ENCODE measurements around the gene IRF9. TPM values are rescaled to one million over a fixed set of nuclear protein-coding genes. Genes with fewer than 3 reads are reported as not detected.
A peak's percentile ranks its signal among the peaks of the same experiment; 100 is the strongest.

Gene IRF9
- total and polyA plus RNA-seq, 2 of the 13 experiments (the other 11 are each of a cell fraction or from before 2014, with no cell fraction given): 14.9 to 49.7 TPM

GRCh38 chr14:24160850-24161804 lies at the start of gene IRF9 (continued):
- TF ChIP-seq CHD2 (IDR thresholded peaks at IDR 0.05; ENCODE audit: low read depth, low read length) (no peak; the same call in 1 of the 2 replicates), KLF15 (CRISPR knock-in tag; IDR thresholded peaks at IDR 0.05; ENCODE audit: borderline replicate concordance) (peak; percentile 76; the same call in 1 of the 2 replicates), ZKSCAN8 (CRISPR knock-in tag; IDR thresholded peaks at IDR 0.05; ENCODE audit: borderline replicate concordance) (peak; percentile 99), SPEN (CRISPR knock-in tag; IDR thresholded peaks at IDR 0.05; ENCODE audit: low read depth) (peak; percentile 99), ETV5 (CRISPR knock-in tag; IDR thresholded peaks at IDR 0.05; ENCODE audit: borderline replicate concordance) (peak; percentile 87), RFXAP (CRISPR knock-in tag; IDR thresholded peaks at IDR 0.05; ENCODE audit: borderline replicate concordance) (peak; percentile 94; the same call in 1 of the 2 replicates), MYNN (CRISPR knock-in tag; IDR thresholded peaks at IDR 0.05; ENCODE audit: low read depth) (peak; percentile 93), SP1 (IDR thresholded peaks at IDR 0.05) (no peak), SP1 (CRISPR knock-in tag; IDR thresholded peaks at IDR 0.05) (peak; percentile 93), ZNF407 (CRISPR knock-in tag; IDR thresholded peaks at IDR 0.05; ENCODE audit: not compliant biosample characterization) (peak; percentile 96), FOXM1 (CRISPR knock-in tag; IDR thresholded peaks at IDR 0.05) (no peak), NKX3-1 (CRISPR knock-in tag; IDR thresholded peaks at IDR 0.05) (no peak), PBX3 (CRISPR knock-in tag; IDR thresholded peaks at IDR 0.05; ENCODE audit: borderline replicate concordance) (no peak), MEF2D (CRISPR knock-in tag; IDR thresholded peaks at IDR 0.05) (peak; percentile 98), POGZ (CRISPR knock-in tag; IDR thresholded peaks at IDR 0.05) (peak; percentile 99), KDM4B (CRISPR knock-in tag; IDR thresholded peaks at IDR 0.05) (peak; percentile 100), YEATS4 (CRISPR knock-in tag; IDR thresholded peaks at IDR 0.05; ENCODE audit: borderline replicate concordance) (peak; percentile 94), ZNF234 (CRISPR knock-in tag; conservative IDR thresholded peaks at IDR 0.05) (no peak), PLSCR1 (CRISPR knock-in tag; IDR thresholded peaks at IDR 0.05; ENCODE audit: borderline replicate concordance) (no peak)

All from HepG2 (cell line).